ENCODE results near the gene POLG. TPM values are rescaled to one million over a fixed set of nuclear protein-coding genes. Genes with fewer than 3 reads are reported as not detected.

Gene POLG
- total RNA-seq, 2 experiments from 2014 or later, result 106 to 109 TPM

- H3K27me3 Mint-ChIP-seq, result peaks cover 86% of the 10 kb centered on the region
- ChIA-PET POLR2A (interaction anchor here (1.2 to 1.6 kb wide), 3 partner anchors 25 to 57 kb away, joined by 3 to 5 read pairs (median 4); partner anchors contain the start of gene POLG), CTCF (interaction anchor here (0.6 to 5.3 kb wide), 34 partner anchors 7 to 492 kb away, joined by 3 to 142 read pairs (median 10); partner anchors contain the start of genes FANCI and POLG)
- no peak overlapping the region for H3K4me3 Mint-ChIP-seq
- H3K9me3 Mint-ChIP-seq, result no peaks in the 10 kb centered on the region
- no peaks in the 10 kb centered on the region for H3K36me3 Mint-ChIP-seq (ENCODE audit: low read depth)
- peaks cover 12% of the 10 kb centered on the region for H3K4me1 Mint-ChIP-seq
- no peak overlapping the region for H3K27ac Mint-ChIP-seq
- no peak for DNase-seq
Measured at GRCh38 chr15:89359471-89360293, 25.1 kb upstream of the POLG start.

DNA sequence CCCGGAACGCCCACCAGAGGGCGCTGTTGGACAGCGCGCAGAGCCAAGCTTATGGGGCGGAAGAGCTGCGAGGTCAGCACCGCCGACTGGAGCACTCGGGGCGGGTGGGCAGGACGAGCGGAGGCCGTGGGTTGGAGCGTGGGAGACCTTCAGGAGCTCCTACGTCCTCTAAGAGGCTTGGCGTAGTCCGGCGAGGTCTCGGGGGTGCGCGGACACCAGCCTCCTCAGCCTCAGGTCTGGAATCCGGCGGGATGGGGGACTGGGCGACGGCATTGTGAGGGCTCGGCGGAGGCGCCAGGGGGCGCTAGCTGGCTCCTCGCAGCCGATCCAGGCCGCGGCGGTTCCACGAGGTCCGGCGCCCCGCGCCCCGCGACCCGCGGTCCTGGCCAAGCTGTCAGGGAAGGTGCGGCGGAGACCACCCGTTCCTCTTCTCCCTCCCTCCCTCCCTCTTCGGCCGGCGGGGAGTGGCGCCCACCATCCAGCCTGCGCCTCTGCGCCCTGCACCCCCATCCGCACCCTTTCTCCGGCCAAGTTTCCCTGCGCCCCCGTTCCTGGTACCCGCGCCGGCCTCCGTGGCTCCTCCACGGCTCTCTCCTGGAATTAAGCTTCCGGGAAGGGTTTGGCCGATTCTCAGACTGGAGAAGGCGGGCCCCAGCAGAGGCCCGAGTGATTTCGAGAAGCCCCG is 24.3 kb upstream of the POLG start:
- no peaks in the 10 kb centered on the region for H3K9me3 Mint-ChIP-seq
- peak; percentile 85 for DNase-seq
- ChIA-PET CTCF (interaction anchor here (0.6 to 5.3 kb wide), 47 partner anchors 8 to 493 kb away, joined by 3 to 142 read pairs (median 8); partner anchors contain the start of genes FANCI and POLG), POLR2A (interaction anchor here (1.0 to 1.6 kb wide), 5 partner anchors 9 to 71 kb away, joined by 3 to 5 read pairs (median 4); partner anchors contain the start of gene POLG)
- no peak overlapping the region for H3K27ac Mint-ChIP-seq
- no peaks in the 10 kb centered on the region for H3K36me3 Mint-ChIP-seq (ENCODE audit: low read depth)
- peaks cover 82% of the 10 kb centered on the region for H3K27me3 Mint-ChIP-seq
- H3K4me1 Mint-ChIP-seq, result peaks cover 12% of the 10 kb centered on the region
- H3K4me3 Mint-ChIP-seq, result peak overlapping the region; percentile 79

- Mint-ChIP-seq H3K4me3 (peak overlapping the region; percentile 79), H3K27ac (no peak overlapping the region), H3K9me3 (no peaks in the 10 kb centered on the region), H3K27me3 (peaks cover 81% of the 10 kb centered on the region), H3K36me3 (ENCODE audit: low read depth) (no peaks in the 10 kb centered on the region), H3K4me1 (peaks cover 12% of the 10 kb centered on the region)
- ChIA-PET CTCF (interaction anchor here (0.8 to 5.3 kb wide), 44 partner anchors 8 to 493 kb away, joined by 3 to 142 read pairs (median 8); partner anchors contain the start of genes FANCI and POLG), POLR2A (interaction anchor here (1.0 to 1.6 kb wide), 5 partner anchors 10 to 72 kb away, joined by 3 to 5 read pairs (median 4); partner anchors contain the start of gene POLG)
- no peak for DNase-seq
Measured at GRCh38 chr15:89358435-89358754, 23.8 kb upstream of the POLG start.

DNA sequence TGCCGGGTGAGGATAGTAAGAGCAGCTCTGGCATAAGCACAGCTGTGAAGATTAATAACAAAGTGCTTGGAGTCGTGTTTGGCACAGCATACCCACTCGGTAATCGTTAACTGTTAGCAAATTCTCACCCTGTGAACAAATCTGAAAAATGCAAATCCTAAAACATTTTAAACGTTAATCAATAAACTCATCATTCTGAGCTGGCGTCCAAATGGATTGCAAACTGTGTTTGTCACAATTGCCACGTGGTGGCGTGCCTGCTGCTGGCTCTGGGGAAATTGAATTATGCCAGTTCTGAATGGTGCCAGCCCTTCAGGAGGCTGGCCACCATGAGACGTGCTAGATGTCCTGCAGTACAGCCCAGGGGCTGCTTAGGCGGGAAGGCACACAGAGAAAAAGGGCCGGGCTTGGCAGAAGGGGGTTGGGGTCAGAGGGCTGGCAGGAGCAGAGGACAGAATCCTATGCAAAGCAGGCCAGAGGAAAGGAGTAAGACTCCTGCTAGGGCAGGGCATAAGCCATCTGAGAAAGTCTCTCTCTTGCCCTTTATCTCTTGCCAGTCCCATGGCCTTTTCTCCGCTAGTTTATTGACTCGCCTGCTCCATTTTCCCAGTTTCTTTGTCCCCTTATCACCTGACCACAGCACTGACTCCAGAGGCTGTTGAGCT is 22.1 kb upstream of the POLG start:
- Mint-ChIP-seq H3K27ac (no peak overlapping the region), H3K9me3 (no peaks in the 10 kb centered on the region), H3K4me1 (peaks cover 10% of the 10 kb centered on the region), H3K36me3 (ENCODE audit: low read depth) (no peaks in the 10 kb centered on the region), H3K4me3 (no peak overlapping the region), H3K27me3 (peaks cover 73% of the 10 kb centered on the region)
- ChIA-PET POLR2A (no interaction called here), CTCF (interaction anchor here (0.6 to 5.3 kb wide), 14 partner anchors 11 to 150 kb away, joined by 3 to 142 read pairs (median 17); partner anchors contain the start of gene POLG)
- peak; percentile 32 for DNase-seq

DNA sequence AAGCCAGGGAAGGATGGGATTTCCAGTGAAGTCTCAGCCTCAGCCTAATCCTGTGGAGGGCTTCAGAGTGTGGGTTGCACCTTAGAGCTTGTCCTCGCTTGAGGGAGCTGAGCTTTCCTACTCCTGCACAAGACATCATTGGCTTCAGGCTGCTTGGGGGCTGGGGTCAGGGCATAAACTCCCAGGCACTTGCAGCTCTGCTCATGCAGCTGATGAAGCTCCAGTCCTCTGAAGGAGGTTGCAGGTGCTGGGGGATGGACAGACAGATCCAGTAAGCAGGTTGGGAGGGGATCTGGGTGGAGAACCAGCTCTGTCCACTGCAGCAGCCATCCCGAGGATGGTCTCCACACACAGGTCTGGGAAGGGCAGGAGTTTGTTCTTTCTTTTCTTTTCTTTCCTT is 19.4 kb upstream of the POLG start:
- H3K36me3 Mint-ChIP-seq (ENCODE audit: low read depth), result no peaks in the 10 kb centered on the region
- H3K4me1 Mint-ChIP-seq, result peaks cover 8% of the 10 kb centered on the region
- H3K4me3 Mint-ChIP-seq, result no peak overlapping the region
- H3K27ac Mint-ChIP-seq, result no peak overlapping the region
- DNase-seq, result no peak
- H3K9me3 Mint-ChIP-seq, result no peaks in the 10 kb centered on the region
- ChIA-PET POLR2A (interaction anchor here (0.7 kb wide), 1 partner anchor 21 kb away, joined by 3 read pairs; no protein-coding TSS in a partner anchor), CTCF (no interaction called here)
- peaks cover 53% of the 10 kb centered on the region for H3K27me3 Mint-ChIP-seq

DNA sequence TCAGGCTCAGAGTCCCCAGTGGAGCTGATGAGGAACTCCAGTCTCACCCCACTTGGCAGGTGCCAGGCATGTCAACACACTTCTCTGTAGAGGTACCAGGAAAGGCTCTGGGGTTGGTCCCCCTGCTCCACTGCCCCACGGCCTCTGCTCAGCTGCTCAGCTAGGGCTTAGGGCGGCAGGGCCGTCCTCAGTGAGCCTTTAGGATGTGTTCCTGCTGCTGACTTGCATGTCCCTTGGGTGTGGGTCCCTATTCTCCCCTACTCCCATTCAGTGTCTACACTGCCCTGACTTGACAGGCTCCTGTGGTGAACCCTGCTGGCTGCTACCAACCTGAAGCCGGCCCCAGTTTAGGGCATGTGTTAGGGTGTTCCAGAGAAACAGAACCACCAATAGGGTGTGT is 17.9 kb upstream of the POLG start:
- peaks cover 9% of the 10 kb centered on the region for H3K4me1 Mint-ChIP-seq
- no peak overlapping the region for H3K4me3 Mint-ChIP-seq
- DNase-seq, result no peak
- ChIA-PET CTCF (interaction anchor here (1.0 to 1.2 kb wide), 2 partner anchors 8 to 78 kb away, joined by 3 read pairs; no protein-coding TSS in a partner anchor), POLR2A (no interaction called here)
- H3K27ac Mint-ChIP-seq, result no peak overlapping the region
- H3K9me3 Mint-ChIP-seq, result no peaks in the 10 kb centered on the region
- H3K36me3 Mint-ChIP-seq (ENCODE audit: low read depth), result no peaks in the 10 kb centered on the region
- H3K27me3 Mint-ChIP-seq, result peaks cover 47% of the 10 kb centered on the region

GRCh38 chr15:89349206-89349558 is 14.6 kb upstream of the POLG start:
- Mint-ChIP-seq H3K9me3 (no peaks in the 10 kb centered on the region), H3K27me3 (peaks cover 26% of the 10 kb centered on the region), H3K4me3 (no peak overlapping the region), H3K27ac (peak overlapping the region; percentile 47), H3K4me1 (peaks cover 9% of the 10 kb centered on the region), H3K36me3 (ENCODE audit: low read depth) (no peaks in the 10 kb centered on the region)
- CTCF ChIA-PET, result interaction anchor here (2.4 kb wide), 1 partner anchor 9 kb away, joined by 18 read pairs; no protein-coding TSS in a partner anchor
- no peak for DNase-seq
- POLR2A ChIA-PET, result no interaction called here

DNA sequence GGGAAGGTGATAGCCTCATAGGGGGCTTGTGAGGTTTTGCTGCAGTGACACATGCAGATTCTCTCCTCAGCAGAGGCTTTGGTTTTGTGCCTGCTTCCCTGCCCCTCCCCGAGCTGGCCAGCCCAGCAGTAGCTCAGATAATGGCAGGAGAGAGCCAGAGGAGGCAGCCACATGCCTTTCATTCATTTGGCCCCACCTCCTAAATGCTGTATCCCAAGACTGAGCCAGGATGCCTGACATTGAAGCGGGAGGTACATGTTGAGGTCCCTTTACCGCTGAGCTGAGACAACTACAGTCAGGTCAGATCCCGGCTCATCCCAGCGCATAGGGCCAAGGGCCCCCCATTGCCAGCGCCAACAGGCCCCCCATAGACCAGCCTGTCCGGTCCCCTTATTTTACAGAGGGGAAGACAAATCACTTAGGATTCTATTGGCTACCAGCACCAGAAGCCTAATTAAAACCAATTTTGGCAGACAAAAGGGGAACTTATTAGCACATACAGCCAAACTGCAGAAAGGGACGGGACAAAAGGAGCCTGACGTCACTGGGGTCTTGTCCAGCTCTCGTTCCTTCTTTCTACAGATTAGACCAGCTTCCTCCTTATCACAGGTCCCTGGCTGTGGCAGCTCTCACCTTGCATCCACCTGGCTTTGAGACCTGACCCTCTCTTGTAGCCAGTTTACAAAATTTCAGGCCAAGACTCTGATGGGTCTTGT is 12.1 kb upstream of the POLG start:
- DNase-seq, result no peak
- no peaks in the 10 kb centered on the region for H3K9me3 Mint-ChIP-seq
- peaks cover 20% of the 10 kb centered on the region for H3K27me3 Mint-ChIP-seq
- no peak overlapping the region for H3K27ac Mint-ChIP-seq
- ChIA-PET POLR2A (no interaction called here), CTCF (interaction anchor here (3.2 kb wide), 1 partner anchor 11 kb away, joined by 21 read pairs; no protein-coding TSS in a partner anchor)
- H3K4me1 Mint-ChIP-seq, result peaks cover 9% of the 10 kb centered on the region
- no peak overlapping the region for H3K4me3 Mint-ChIP-seq
- no peaks in the 10 kb centered on the region for H3K36me3 Mint-ChIP-seq (ENCODE audit: low read depth)

DNA sequence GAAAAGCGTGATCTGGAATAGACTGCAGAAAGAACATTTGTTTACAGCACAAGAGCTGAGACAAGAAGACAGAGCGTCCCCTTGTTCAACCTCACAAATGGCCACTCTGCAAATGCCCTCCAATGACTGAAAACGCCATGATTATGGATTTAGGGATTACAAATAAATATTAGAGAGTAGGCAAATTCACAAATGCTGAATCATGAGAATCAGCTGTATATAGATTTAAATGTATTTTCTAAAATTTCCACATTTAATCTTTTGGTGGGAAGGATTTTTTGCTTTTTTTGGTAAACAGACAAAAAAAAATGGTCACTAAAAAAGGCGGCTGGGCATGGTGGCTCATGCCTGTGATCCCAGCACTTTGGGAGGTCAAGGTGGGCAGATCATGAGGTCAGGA is 10.6 kb upstream of the POLG start:
- Mint-ChIP-seq H3K27me3 (peaks cover 18% of the 10 kb centered on the region), H3K27ac (no peak overlapping the region), H3K36me3 (ENCODE audit: low read depth) (no peaks in the 10 kb centered on the region), H3K9me3 (no peaks in the 10 kb centered on the region), H3K4me1 (peaks cover 9% of the 10 kb centered on the region), H3K4me3 (no peak overlapping the region)
- ChIA-PET CTCF (interaction anchor here (1.0 to 3.2 kb wide), 2 partner anchors 12 to 139 kb away, joined by 3 to 21 read pairs; no protein-coding TSS in a partner anchor), POLR2A (no interaction called here)
- DNase-seq, result no peak

GRCh38 chr15:89342840-89343239 is 8.2 kb upstream of the POLG start:
- H3K27me3 Mint-ChIP-seq, result peaks cover 17% of the 10 kb centered on the region
- no peaks in the 10 kb centered on the region for H3K36me3 Mint-ChIP-seq (ENCODE audit: low read depth)
- H3K27ac Mint-ChIP-seq, result no peak overlapping the region
- H3K9me3 Mint-ChIP-seq, result no peaks in the 10 kb centered on the region
- DNase-seq, result no peak
- no peak overlapping the region for H3K4me3 Mint-ChIP-seq
- POLR2A ChIA-PET, result no interaction called here
- CTCF ChIA-PET, result no interaction called here
- no peaks in the 10 kb centered on the region for H3K4me1 Mint-ChIP-seq

GRCh38 chr15:89341316-89342005 is 6.8 kb upstream of the POLG start:
- H3K9me3 Mint-ChIP-seq, result no peaks in the 10 kb centered on the region
- H3K27ac Mint-ChIP-seq, result no peak overlapping the region
- DNase-seq, result no peak
- CTCF ChIA-PET, result no interaction called here
- POLR2A ChIA-PET, result no interaction called here
- H3K27me3 Mint-ChIP-seq, result peaks cover 17% of the 10 kb centered on the region
- no peak overlapping the region for H3K4me3 Mint-ChIP-seq
- peaks cover 4% of the 10 kb centered on the region for H3K4me1 Mint-ChIP-seq
- no peaks in the 10 kb centered on the region for H3K36me3 Mint-ChIP-seq (ENCODE audit: low read depth)

DNA sequence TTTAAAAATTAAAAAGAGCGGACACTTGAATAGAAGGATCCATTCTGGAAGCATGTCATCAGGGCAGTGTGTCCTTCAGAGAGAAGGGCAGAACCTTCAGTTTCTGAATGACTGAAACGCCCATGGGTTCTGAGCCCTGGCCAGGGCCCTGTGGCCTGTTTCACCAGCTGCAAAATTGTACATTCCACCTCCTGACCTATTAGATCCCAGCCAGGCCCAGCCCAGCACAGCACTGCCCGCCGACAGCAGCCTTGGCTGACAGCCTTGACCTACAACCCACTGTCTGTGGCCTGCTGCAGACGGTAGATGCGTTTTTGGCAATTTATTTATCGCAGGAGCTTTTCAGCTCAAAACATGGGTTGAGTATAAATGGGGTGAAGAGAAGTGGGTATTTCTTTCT is 5.9 kb upstream of the POLG start:
- ChIA-PET POLR2A (no interaction called here), CTCF (no interaction called here)
- no peaks in the 10 kb centered on the region for H3K36me3 Mint-ChIP-seq (ENCODE audit: low read depth)
- H3K27me3 Mint-ChIP-seq, result peaks cover 17% of the 10 kb centered on the region
- DNase-seq, result no peak
- H3K9me3 Mint-ChIP-seq, result no peaks in the 10 kb centered on the region
- peaks cover 10% of the 10 kb centered on the region for H3K4me1 Mint-ChIP-seq
- no peak overlapping the region for H3K4me3 Mint-ChIP-seq
- no peak overlapping the region for H3K27ac Mint-ChIP-seq

Data from activated CD4-positive, alpha-beta memory T cell treated with anti-CD3 and anti-CD28 coated beads, Interleukin-2, amount 10 ng/mL, durations not matched to agents 7 days and 5 days (primary cell).